Fibroblast of lung (primary cell): ENCODE results near the gene ALG1L2.

Source experiments
- EZH2 ChIP-seq: IDR thresholded peaks from 2 replicates; pipeline ENCODE4 v1.5.1; 2012; ENCODE audit warnings: low read length, control low read depth, mild to moderate bottlenecking; ENCODE audit errors: missing control alignments
- TF ChIP-seq, protein P1 (sequence below), 2 donors: IDR thresholded peaks in 1 of 2; conservative IDR thresholded peaks in 1 of 2; 1 replicate in 1 of 2; 2 replicates in 1 of 2; pipeline ENCODE4 v1.5.1; 2011 to 2012; ENCODE audit warnings: low read length in 2 of 2, control low read depth in 1 of 2, inconsistent platforms in 1 of 2, low read depth in 1 of 2, mild to moderate bottlenecking in 1 of 2

DNA sequence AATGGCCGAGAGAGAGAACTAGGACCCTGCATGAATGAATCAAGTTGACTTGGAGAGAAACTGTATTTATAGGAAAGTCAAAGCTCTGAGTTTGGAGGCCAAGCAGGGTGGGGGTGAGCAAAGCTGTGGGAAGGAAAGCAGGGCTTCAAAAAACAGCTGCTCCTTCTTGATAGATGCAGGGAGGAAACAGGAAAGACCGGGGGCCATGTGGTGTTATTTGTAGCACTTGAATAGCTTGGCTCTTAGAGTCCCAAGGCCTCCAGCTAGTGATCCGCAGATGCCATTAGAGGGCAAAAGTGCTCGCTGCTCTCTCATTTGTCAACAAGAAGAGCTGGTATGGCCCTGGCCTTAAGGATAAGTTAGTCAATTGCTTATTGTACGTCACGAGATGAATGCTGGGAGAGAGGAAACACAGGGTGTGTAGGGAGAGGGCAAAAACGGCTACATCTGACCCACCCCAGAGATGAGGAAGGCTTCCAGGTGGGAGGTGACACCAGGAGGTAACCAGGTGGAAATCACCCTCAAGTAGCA, at the start of gene ALG1L2:
- TF ChIP-seq, protein P1, sequence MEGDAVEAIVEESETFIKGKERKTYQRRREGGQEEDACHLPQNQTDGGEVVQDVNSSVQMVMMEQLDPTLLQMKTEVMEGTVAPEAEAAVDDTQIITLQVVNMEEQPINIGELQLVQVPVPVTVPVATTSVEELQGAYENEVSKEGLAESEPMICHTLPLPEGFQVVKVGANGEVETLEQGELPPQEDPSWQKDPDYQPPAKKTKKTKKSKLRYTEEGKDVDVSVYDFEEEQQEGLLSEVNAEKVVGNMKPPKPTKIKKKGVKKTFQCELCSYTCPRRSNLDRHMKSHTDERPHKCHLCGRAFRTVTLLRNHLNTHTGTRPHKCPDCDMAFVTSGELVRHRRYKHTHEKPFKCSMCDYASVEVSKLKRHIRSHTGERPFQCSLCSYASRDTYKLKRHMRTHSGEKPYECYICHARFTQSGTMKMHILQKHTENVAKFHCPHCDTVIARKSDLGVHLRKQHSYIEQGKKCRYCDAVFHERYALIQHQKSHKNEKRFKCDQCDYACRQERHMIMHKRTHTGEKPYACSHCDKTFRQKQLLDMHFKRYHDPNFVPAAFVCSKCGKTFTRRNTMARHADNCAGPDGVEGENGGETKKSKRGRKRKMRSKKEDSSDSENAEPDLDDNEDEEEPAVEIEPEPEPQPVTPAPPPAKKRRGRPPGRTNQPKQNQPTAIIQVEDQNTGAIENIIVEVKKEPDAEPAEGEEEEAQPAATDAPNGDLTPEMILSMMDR (conservative IDR thresholded peaks at IDR 0.05 in 1 of 2, IDR thresholded peaks at IDR 0.05 in 1 of 2; ENCODE audit: low read depth in 1 of 2, low read length in 2 of 2), result no peak
- no peak for TF ChIP-seq EZH2
